Endothelial cell of umbilical vein (primary cell): Measurements from ENCODE around the gene SPINT2. TPM values are rescaled to one million over a fixed set of nuclear protein-coding genes. Genes with fewer than 3 reads are reported as not detected.

ENCODE experiments used
- BruUV-seq: library from RNA; stranded (reverse); fragments of 400-500 nt; replicated peaks from 2 replicates; lab custom pipeline; 2021; lab: Mats Ljungman, UMichigan
- CTCF ChIA-PET: fragments of 300-600, 350-600 bp; sonication (Branson Sonifier 250); formaldehyde crosslinking; loops from one replicate; lab custom pipeline; 2021; ENCODE audit warnings: antibody characterized with exemption, inconsistent platforms; lab: Charles Lee
- POLR2A ChIA-PET: fragments of 300-600, 350-600 bp; sonication (Branson Sonifier 250); formaldehyde crosslinking; loops from one replicate; lab custom pipeline; 2021; ENCODE audit warnings: antibody characterized with exemption, inconsistent platforms; lab: Charles Lee
- DNase-seq: peaks from one replicate; pipeline ENCODE4 v3.0.0-alpha.2; 2011; ENCODE audit warnings: low read depth, low spot score
- FAIRE-seq: peaks from 2 replicates; lab custom pipeline; 2011; peaks lifted over from hg19 to GRCh38; lab: Jason Lieb, UNC
- H2AFZ ChIP-seq: 2 replicates; pipeline ENCODE4 v1.6.0; 2012; ENCODE audit warnings: low read depth, low read length, control low read depth, inconsistent platforms
- H3K27ac ChIP-seq: 2 replicates; pipeline ENCODE4 v1.5.1; 2011; ENCODE audit warnings: low read depth, mild to moderate bottlenecking, control low read depth, low read length, moderate library complexity; ENCODE audit not compliant: insufficient read depth
- H3K27me3 ChIP-seq, 2 experiments: 2 replicates each; pipeline versions ENCODE4 v1.6.0 to v1.6.1; 2011; ENCODE audit warnings: low read length in 2 of 2, mixed read lengths in 1 of 2; ENCODE audit not compliant: control insufficient read depth in 2 of 2, insufficient read depth in 2 of 2
- H3K36me3 ChIP-seq, 2 experiments: 2 replicates in 1 of 2; 3 replicates in 1 of 2; pipeline ENCODE4 v1.5.1; 2011; ENCODE audit warnings: low read length in 2 of 2, mild to moderate bottlenecking in 1 of 2, moderate library complexity in 1 of 2; ENCODE audit not compliant: control insufficient read depth in 2 of 2, insufficient read depth in 2 of 2; ENCODE audit errors: extremely low read depth in 1 of 2
- H3K4me1 ChIP-seq: 3 replicates; pipeline ENCODE4 v1.5.1; 2011; ENCODE audit warnings: mild to moderate bottlenecking, low read length; ENCODE audit not compliant: control insufficient read depth, insufficient read depth; ENCODE audit errors: extremely low read depth
- H3K4me2 ChIP-seq: 2 replicates; pipeline ENCODE4 v1.6.1; 2011; ENCODE audit warnings: low read length, control low read depth, mixed read lengths; ENCODE audit not compliant: insufficient read depth
- H3K4me3 ChIP-seq, 3 experiments: fragments of 200-600 bp in 1 of 3; sonication (generic), shearing (Covaris generic) in 1 of 3; replicated peaks in 1 of 3; 2 replicates each; pipeline ENCODE4 v1.5.1; 2011 to 2016; ENCODE audit warnings: control low read depth in 3 of 3, low read length in 3 of 3, mild to moderate bottlenecking in 2 of 3, inconsistent platforms in 1 of 3, low read depth in 1 of 3, moderate library complexity in 1 of 3; ENCODE audit not compliant: insufficient read depth in 1 of 3
- H3K79me2 ChIP-seq: 2 replicates; pipeline ENCODE4 v1.6.0; 2012; ENCODE audit warnings: low read length, inconsistent platforms; ENCODE audit not compliant: control insufficient read depth, insufficient read depth
- H3K9ac ChIP-seq: replicated peaks from 2 replicates; pipeline ENCODE3; 2011; ENCODE audit warnings: low read length, control low read depth; ENCODE audit not compliant: insufficient read depth; ENCODE audit errors: extremely low read depth
- H3K9me1 ChIP-seq: replicated peaks from 3 replicates; pipeline ENCODE4 v1.6.0; 2011; ENCODE audit warnings: mild to moderate bottlenecking, low read length; ENCODE audit not compliant: control insufficient read depth, insufficient read depth; ENCODE audit errors: extremely low read depth
- H3K9me3 ChIP-seq: replicated peaks from 2 replicates; pipeline ENCODE4 v1.5.1; 2012; ENCODE audit warnings: low read length, inconsistent platforms; ENCODE audit not compliant: control insufficient read depth, insufficient read depth
- H4K20me1 ChIP-seq: replicated peaks from 2 replicates; pipeline ENCODE3; 2011; ENCODE audit warnings: mild to moderate bottlenecking, low read length; ENCODE audit not compliant: control insufficient read depth, insufficient read depth; ENCODE audit errors: extremely low read depth
- CTCF ChIP-seq, 2 donors: IDR thresholded peaks; 1 replicate in 1 of 2; 2 replicates in 1 of 2; pipeline ENCODE4 v1.5.1; 2011; ENCODE audit warnings: low read length in 2 of 2, mild to moderate bottlenecking in 2 of 2, moderate library complexity in 2 of 2, control low read depth in 1 of 2, inconsistent platforms in 1 of 2, low read depth in 1 of 2; ENCODE audit not compliant: insufficient read depth in 1 of 2; ENCODE audit errors: extremely low read depth in 1 of 2
- EZH2 ChIP-seq: IDR thresholded peaks from 2 replicates; pipeline ENCODE4 v1.6.1; 2012; ENCODE audit warnings: borderline replicate concordance, low read depth, mild to moderate bottlenecking, moderate library complexity, low read length, inconsistent platforms; ENCODE audit not compliant: severe bottlenecking
- FOS ChIP-seq: IDR thresholded peaks from 2 replicates; pipeline ENCODE4 v1.6.1; 2011; ENCODE audit warnings: mild to moderate bottlenecking, low read length, moderate library complexity, borderline replicate concordance; ENCODE audit not compliant: insufficient read depth
- GATA2 ChIP-seq: IDR thresholded peaks from 2 replicates; pipeline ENCODE4 v1.7.0; 2011; ENCODE audit warnings: low read depth, mild to moderate bottlenecking, moderate library complexity, mixed read lengths, low read length; ENCODE audit not compliant: insufficient read length, insufficient read depth
- JUN ChIP-seq: IDR thresholded peaks from 2 replicates; pipeline ENCODE4 v1.6.1; 2011; ENCODE audit warnings: borderline replicate concordance, low read depth; ENCODE audit not compliant: insufficient read length, insufficient read depth
- MAX ChIP-seq: IDR thresholded peaks from 2 replicates; pipeline ENCODE4 v1.6.1; 2011; ENCODE audit not compliant: insufficient read depth, insufficient read length
- MYC ChIP-seq: IDR thresholded peaks from one replicate; pipeline ENCODE4 v1.6.1; 2011; ENCODE audit warnings: mild to moderate bottlenecking, low read depth, low read length
- POLR2A ChIP-seq: IDR thresholded peaks from 2 replicates; pipeline ENCODE4 v1.6.1; 2012; ENCODE audit warnings: low read depth, mild to moderate bottlenecking, control low read depth, low read length
- POLR2AphosphoS5 ChIP-seq: IDR thresholded peaks from 2 replicates; pipeline ENCODE4 v1.6.1; 2012; ENCODE audit warnings: low read depth, mild to moderate bottlenecking, control low read depth, low read length, moderate library complexity; ENCODE audit not compliant: insufficient read depth
- dilution Hi-C: fragments of 300-500 bp; cut with MboI; formaldehyde crosslinking; loops from one replicate; pipeline ENCODE4 v1.15.0; 2019; ENCODE audit warnings: low sequenced_read_pairs; ENCODE audit not compliant: extremely low pct_ligation_motif_present
- intact Hi-C: fragments of 100-400 bp; cut with micrococcal nuclease; formaldehyde crosslinking; loops from one replicate; pipeline ENCODE4 v1.10.0; 2022
- polyA plus RNA-seq, 4 experiments: library from polyadenylated mRNA; depleted of rRNA in 3 of 4; stranded (reverse) in 3 of 4; unstranded in 1 of 4; fragments of >200 nt; gene quantifications; 2 replicates each; pipeline versions ENCODE4 v1.2.1 to v1.2.3, GENCODE V29; 2011 to 2012; ENCODE audit warnings: missing spikeins in 1 of 4
- total RNA-seq: library from RNA; stranded (reverse); gene quantifications from 2 replicates; pipeline ENCODE4 v1.2.3, GENCODE V29; 2021

The SPINT2 gene
- total and polyA plus RNA-seq, 2 donors (not counting 3 experiments of a cell fraction or from before 2014, with no cell fraction given), result 28.9 to 46.6 TPM

GRCh38 chr19:38250821-38251563 lies 13.4 kb upstream of the SPINT2 start:
- Histone ChIP-seq H3K4me2 (peak overlapping the region; percentile 43), H3K9me3 (no peaks in the 10 kb centered on the region), H3K4me3 (no peak overlapping the region), H3K27me3 (no peaks in the 10 kb centered on the region), H2AFZ (peak overlapping the region; percentile 69), H3K27ac (no peak overlapping the region), H3K9ac (no peak overlapping the region), H3K4me1 (peaks cover 9% of the 10 kb centered on the region), H3K36me3 (no peaks in the 10 kb centered on the region), H4K20me1 (no peaks in the 10 kb centered on the region), H3K79me2 (no peaks in the 10 kb centered on the region), H3K9me1 (no peaks in the 10 kb centered on the region)
- TF ChIP-seq CTCF (IDR thresholded peaks at IDR 0.05; ENCODE audit: extremely low read depth in 1 of 2, insufficient read depth in 1 of 2, low read depth in 1 of 2, low read length in 2 of 2), result no peak
- TF ChIP-seq MAX, result no peak
- TF ChIP-seq FOS, result no peak
- no peak for TF ChIP-seq MYC
- no peak for TF ChIP-seq POLR2AphosphoS5
- TF ChIP-seq POLR2A, result no peak
- no peak for TF ChIP-seq GATA2
- no peak for TF ChIP-seq JUN
- no peak for TF ChIP-seq EZH2
- POLR2A ChIA-PET, result interaction anchor here (0.6 kb wide), 1 partner anchor 563 kb away, joined by 10 read pairs; no protein-coding TSS in a partner anchor
- intact Hi-C loops (no loop called here), dilution Hi-C loops (no loop called here)
- DNase-seq (no peak), FAIRE-seq (no peak)
- CTCF ChIA-PET, result interaction anchor here (0.6 to 2.7 kb wide), 10 partner anchors 14 to 349 kb away, joined by 3 to 13 read pairs (median 4); partner anchors contain the start of genes CATSPERG and FAM98C
- BruUV-seq, result TSS peak; percentile 70
